ENCODE results near the gene UPP1. TPM values are rescaled to one million over a fixed set of nuclear protein-coding genes. Genes with fewer than 3 reads are reported as not detected.

UPP1 gene
- total RNA-seq, 1 experiment from 2014 or later = 71.9 TPM

- Histone ChIP-seq H3K36me3 (ENCODE audit: low read depth, low read length) (peaks cover 53% of the 10 kb centered on the region), H4K20me1 (ENCODE audit: low read length) (0 out of 2 replicates have a peak, but pooled peaks cover 3% of the 10 kb centered on the region), H3F3A (ENCODE audit: low read length, unreplicated experiment) (no peaks in the 10 kb centered on the region), H3K9me2 (replicated peaks; ENCODE audit: low read length) (no peaks in the 10 kb centered on the region), H3K4me2 (ENCODE audit: low read length) (no peak overlapping the region), H3K79me2 (ENCODE audit: low read length) (no peaks in the 10 kb centered on the region), H3K4me3 (ENCODE audit: low read length) (no peak overlapping the region), H3K27me3 (ENCODE audit: low read length) (no peaks in the 10 kb centered on the region), H3K27ac (ENCODE audit: low read length) (no peak overlapping the region), H3K9me3 (ENCODE audit: low read length) (no peaks in the 10 kb centered on the region), H3K4me1 (ENCODE audit: insufficient read depth, low read length) (no peaks in the 10 kb centered on the region), H2AFZ (ENCODE audit: low read length) (no peak overlapping the region), H3K9ac (ENCODE audit: low read length) (no peak overlapping the region)
- POLR2A ChIA-PET (ENCODE audit: unreplicated experiment) = no interaction called here
- CTCF ChIA-PET = no interaction called here
- intact Hi-C loops (cut with micrococcal nuclease) = no loop called here
- ATAC-seq (peak; percentile 47; the same call in 1 of the 2 replicates), DNase-seq (no peak)
- BruUV-seq (replicated peaks) = no TSS peak
- TF ChIP-seq CTCF (conservative IDR thresholded peaks at IDR 0.05; ENCODE audit: low read depth, low read length) (peak; percentile 61), EZH2phosphoT487 (IDR thresholded peaks at IDR 0.05; ENCODE audit: borderline replicate concordance, low read length) (no peak), EZH2 (IDR thresholded peaks at IDR 0.05; ENCODE audit: low read length, unreplicated experiment) (no peak)
Measured at GRCh38 chr7:48101968-48102367, 12.9 kb downstream of the UPP1 start.

GRCh38 chr7:48102530-48102929, 13.5 kb downstream of the UPP1 start:
- no peaks in the 10 kb centered on the region for H3K79me2 ChIP-seq (ENCODE audit: low read length)
- H3K27ac ChIP-seq (ENCODE audit: low read length) = no peak overlapping the region
- CTCF ChIA-PET = no interaction called here
- no peaks in the 10 kb centered on the region for H3K9me3 ChIP-seq (ENCODE audit: low read length)
- no peak overlapping the region for H3K4me3 ChIP-seq (ENCODE audit: low read length)
- H3K27me3 ChIP-seq (ENCODE audit: low read length) = no peaks in the 10 kb centered on the region
- no TSS peak for BruUV-seq (replicated peaks)
- TF ChIP-seq CTCF (conservative IDR thresholded peaks at IDR 0.05; ENCODE audit: low read depth, low read length) (no peak), EZH2 (IDR thresholded peaks at IDR 0.05; ENCODE audit: low read length, unreplicated experiment) (no peak), EZH2phosphoT487 (IDR thresholded peaks at IDR 0.05; ENCODE audit: borderline replicate concordance, low read length) (no peak)
- H3K36me3 ChIP-seq (ENCODE audit: low read depth, low read length) = peaks cover 52% of the 10 kb centered on the region
- no peak overlapping the region for H3K4me2 ChIP-seq (ENCODE audit: low read length)
- H3K9ac ChIP-seq (ENCODE audit: low read length) = no peak overlapping the region
- H3F3A ChIP-seq (ENCODE audit: low read length, unreplicated experiment) = no peaks in the 10 kb centered on the region
- no peak for ATAC-seq
- H4K20me1 ChIP-seq (ENCODE audit: low read length) = 0 out of 2 replicates have a peak, but pooled peaks cover 3% of the 10 kb centered on the region
- POLR2A ChIA-PET (ENCODE audit: unreplicated experiment) = no interaction called here
- no peaks in the 10 kb centered on the region for H3K4me1 ChIP-seq (ENCODE audit: insufficient read depth, low read length)
- no peaks in the 10 kb centered on the region for H3K9me2 ChIP-seq (replicated peaks; ENCODE audit: low read length)
- intact Hi-C loops (cut with micrococcal nuclease) = no loop called here
- no peak overlapping the region for H2AFZ ChIP-seq (ENCODE audit: low read length)
- no peak for DNase-seq

GRCh38 chr7:48105045-48105444, 16.0 kb downstream of the UPP1 start:
- no peaks in the 10 kb centered on the region for H3K9me3 ChIP-seq (ENCODE audit: low read length)
- TF ChIP-seq CTCF (conservative IDR thresholded peaks at IDR 0.05; ENCODE audit: low read depth, low read length) = no peak
- no peak for TF ChIP-seq EZH2phosphoT487 (IDR thresholded peaks at IDR 0.05; ENCODE audit: borderline replicate concordance, low read length)
- no peak for TF ChIP-seq EZH2 (IDR thresholded peaks at IDR 0.05; ENCODE audit: low read length, unreplicated experiment)
- ATAC-seq (no peak), DNase-seq (no peak)
- CTCF ChIA-PET = no interaction called here
- H3K79me2 ChIP-seq (ENCODE audit: low read length) = no peaks in the 10 kb centered on the region
- BruUV-seq (replicated peaks) = no TSS peak
- H3K9ac ChIP-seq (ENCODE audit: low read length) = no peak overlapping the region
- H3F3A ChIP-seq (ENCODE audit: low read length, unreplicated experiment) = no peaks in the 10 kb centered on the region
- no peak overlapping the region for H3K4me3 ChIP-seq (ENCODE audit: low read length)
- intact Hi-C loops (cut with micrococcal nuclease) = no loop called here
- no peak overlapping the region for H3K27ac ChIP-seq (ENCODE audit: low read length)
- H3K4me1 ChIP-seq (ENCODE audit: insufficient read depth, low read length) = no peaks in the 10 kb centered on the region
- no peaks in the 10 kb centered on the region for H3K27me3 ChIP-seq (ENCODE audit: low read length)
- peaks cover 39% of the 10 kb centered on the region for H3K36me3 ChIP-seq (ENCODE audit: low read depth, low read length)
- no peaks in the 10 kb centered on the region for H4K20me1 ChIP-seq (ENCODE audit: low read length)
- H2AFZ ChIP-seq (ENCODE audit: low read length) = no peak overlapping the region
- H3K9me2 ChIP-seq (replicated peaks; ENCODE audit: low read length) = no peaks in the 10 kb centered on the region
- no peak overlapping the region for H3K4me2 ChIP-seq (ENCODE audit: low read length)
- POLR2A ChIA-PET (ENCODE audit: unreplicated experiment) = no interaction called here

Measured in PC-3 (cell line).